H1 (cell line): Measurements from ENCODE around the gene ACACA. TPM values are rescaled to one million over a fixed set of nuclear protein-coding genes. Genes with fewer than 3 reads are reported as not detected.

ENCODE experiments used
- CTCF ChIA-PET: fragments of 300-600 bp; sonication (Branson Sonifier 250); formaldehyde crosslinking; loops from one replicate; lab custom pipeline; 2021; ENCODE audit not compliant: partially characterized antibody; lab: Charles Lee
- POLR2A ChIA-PET: fragments of 300-600 bp; sonication (Branson Sonifier 250); formaldehyde crosslinking; loops from one replicate; lab custom pipeline; 2021; ENCODE audit warnings: inconsistent platforms; ENCODE audit not compliant: partially characterized antibody; lab: Charles Lee
- DNase-seq, 2 experiments: peaks; one replicate each; pipeline versions ENCODE4 v3.0.0 to v3.0.0-alpha.2; 2010 to 2022; ENCODE audit warnings: low spot score in 2 of 2, low read depth in 1 of 2, mixed read lengths in 1 of 2
- FAIRE-seq: peaks from 2 replicates; lab custom pipeline; 2011; peaks lifted over from hg19 to GRCh38; lab: Jason Lieb, UNC
- H2AFZ ChIP-seq: 2 replicates; pipeline ENCODE4 v1.8.1; 2012; ENCODE audit warnings: low read length, inconsistent platforms
- H2AK5ac ChIP-seq: 2 replicates; pipeline ENCODE4 v1.6.1; 2013; ENCODE audit warnings: low read depth, low read length
- H2BK120ac ChIP-seq: replicated peaks from 2 replicates; pipeline ENCODE3; 2013; ENCODE audit warnings: low read depth, low read length, inconsistent platforms
- H2BK12ac ChIP-seq: 2 replicates; pipeline ENCODE4 v1.6.1; 2013; ENCODE audit warnings: low read depth, low read length
- H2BK15ac ChIP-seq: 2 replicates; pipeline ENCODE4 v1.6.1; 2013; ENCODE audit warnings: low read length
- H2BK20ac ChIP-seq: 2 replicates; pipeline ENCODE4 v1.6.1; 2013; ENCODE audit warnings: low read length
- H2BK5ac ChIP-seq: 2 replicates; pipeline ENCODE4 v1.6.1; 2013; ENCODE audit warnings: low read depth, low read length
- H3K14ac ChIP-seq: 2 replicates; pipeline ENCODE4 v1.6.1; 2013; ENCODE audit warnings: inconsistent platforms; ENCODE audit not compliant: insufficient read length
- H3K18ac ChIP-seq: 2 replicates; pipeline ENCODE4 v1.6.1; 2013; ENCODE audit warnings: low read length; ENCODE audit errors: extremely low read depth
- H3K23ac ChIP-seq: 2 replicates; pipeline ENCODE4 v1.6.1; 2013; ENCODE audit warnings: inconsistent platforms; ENCODE audit not compliant: insufficient read length
- H3K23me2 ChIP-seq: 2 replicates; pipeline ENCODE4 v1.6.1; 2013; ENCODE audit warnings: low read depth, low read length
- H3K27ac ChIP-seq: 2 replicates; pipeline ENCODE4 v1.6.1; 2011; ENCODE audit warnings: low read depth, low read length, inconsistent platforms
- H3K27me3 ChIP-seq, 4 experiments: replicated peaks in 1 of 4; 1 replicate in 1 of 4; 2 replicates in 3 of 4; pipeline versions ENCODE4 v1.6.1 to v1.8.1; 2011 to 2013; ENCODE audit warnings: low read length in 3 of 4, mild to moderate bottlenecking in 3 of 4, inconsistent platforms in 2 of 4, mixed read lengths in 2 of 4, moderate library complexity in 1 of 4; ENCODE audit not compliant: control insufficient read depth in 3 of 4, insufficient read depth in 3 of 4; ENCODE audit errors: extremely low read depth in 1 of 4
- H3K36me3 ChIP-seq, 4 experiments: 2 replicates each; pipeline versions ENCODE4 v1.6.1 to v1.8.1; 2011 to 2013; ENCODE audit warnings: mild to moderate bottlenecking in 4 of 4, low read length in 3 of 4, moderate library complexity in 2 of 4, control low read depth in 1 of 4, inconsistent platforms in 1 of 4; ENCODE audit not compliant: insufficient read depth in 4 of 4, control insufficient read depth in 2 of 4
- H3K4ac ChIP-seq: replicated peaks from 2 replicates; pipeline ENCODE3; 2013; ENCODE audit warnings: low read length, low read depth, mixed read lengths, inconsistent platforms; ENCODE audit not compliant: insufficient read length
- H3K4me1 ChIP-seq, 4 experiments: replicated peaks in 1 of 4; 1 replicate in 1 of 4; 2 replicates in 3 of 4; pipeline versions ENCODE4 v1.6.1 to v1.8.1; 2011 to 2013; ENCODE audit warnings: low read length in 3 of 4, inconsistent platforms in 2 of 4, mixed read lengths in 1 of 4; ENCODE audit not compliant: insufficient read depth in 4 of 4, control insufficient read depth in 3 of 4
- H3K4me2 ChIP-seq, 2 experiments: 2 replicates each; pipeline versions ENCODE4 v1.6.1 to v1.8.1; 2011 to 2013; ENCODE audit warnings: low read depth in 2 of 2, low read length in 2 of 2, control low read depth in 1 of 2, inconsistent platforms in 1 of 2, mild to moderate bottlenecking in 1 of 2; ENCODE audit not compliant: insufficient read depth in 1 of 2
- H3K4me3 ChIP-seq, 4 experiments: fragments of 200-600, 300-600 bp in 1 of 4; sonication (generic), shearing (Covaris generic), sonication (Bioruptor Twin) in 1 of 4; 2 replicates each; pipeline versions ENCODE4 v1.5.1 to v1.8.1; 2011 to 2016; ENCODE audit warnings: low read length in 4 of 4, low read depth in 3 of 4, control low read depth in 2 of 4, inconsistent platforms in 2 of 4, mild to moderate bottlenecking in 2 of 4, mixed read lengths in 1 of 4, moderate library complexity in 1 of 4; ENCODE audit not compliant: insufficient read depth in 2 of 4; ENCODE audit errors: extremely low read depth in 1 of 4
- H3K56ac ChIP-seq: replicated peaks from 2 replicates; pipeline ENCODE3; 2013; ENCODE audit warnings: low read depth, mild to moderate bottlenecking, mixed read lengths, low read length, inconsistent platforms; ENCODE audit not compliant: insufficient read length
- H3K79me1 ChIP-seq: 2 replicates; pipeline ENCODE4 v1.6.1; 2013; ENCODE audit warnings: low read depth, low read length, control low read depth
- H3K79me2 ChIP-seq, 2 experiments: 2 replicates each; pipeline versions ENCODE4 v1.6.1 to v1.8.1; 2012 to 2013; ENCODE audit warnings: low read length in 2 of 2, mild to moderate bottlenecking in 2 of 2, inconsistent platforms in 1 of 2; ENCODE audit not compliant: insufficient read depth in 2 of 2, control insufficient read depth in 1 of 2
- H3K9ac ChIP-seq, 4 experiments: replicated peaks in 1 of 4; 1 replicate in 1 of 4; 2 replicates in 3 of 4; pipeline versions ENCODE4 v1.6.1 to v1.8.1; 2011 to 2013; ENCODE audit warnings: low read depth in 3 of 4, low read length in 3 of 4, control low read depth in 2 of 4, mild to moderate bottlenecking in 2 of 4, moderate library complexity in 2 of 4, inconsistent platforms in 1 of 4; ENCODE audit errors: extremely low read depth in 1 of 4
- H3K9me3 ChIP-seq, 2 experiments: 2 replicates each; pipeline versions ENCODE4 v1.6.1 to v1.8.1; 2012 to 2013; ENCODE audit warnings: mild to moderate bottlenecking in 2 of 2, moderate library complexity in 2 of 2, control low read depth in 1 of 2, inconsistent platforms in 1 of 2, low read depth in 1 of 2, low read length in 1 of 2, mixed read lengths in 1 of 2; ENCODE audit not compliant: insufficient read depth in 2 of 2
- H4K20me1 ChIP-seq, 2 experiments: replicated peaks in 1 of 2; 2 replicates each; pipeline versions ENCODE3 to v1.8.1; 2011 to 2013; ENCODE audit warnings: inconsistent platforms in 2 of 2, low read length in 2 of 2, mild to moderate bottlenecking in 1 of 2; ENCODE audit not compliant: insufficient read depth in 2 of 2, control insufficient read depth in 1 of 2
- H4K5ac ChIP-seq: 2 replicates; pipeline ENCODE4 v1.6.1; 2013; ENCODE audit warnings: low read length, low read depth, mixed read lengths, inconsistent platforms; ENCODE audit not compliant: insufficient read length
- H4K8ac ChIP-seq: 2 replicates; pipeline ENCODE4 v1.8.0; 2013; ENCODE audit warnings: mild to moderate bottlenecking, moderate library complexity, low read length, inconsistent platforms; ENCODE audit not compliant: insufficient read depth; ENCODE audit errors: extremely low read depth
- H4K91ac ChIP-seq: replicated peaks from 2 replicates; pipeline ENCODE3; 2013; ENCODE audit warnings: low read length, mixed read lengths, inconsistent platforms; ENCODE audit not compliant: insufficient read length
- ATF3 ChIP-seq: IDR thresholded peaks from 2 replicates; pipeline ENCODE4 v1.6.1; 2011; ENCODE audit warnings: low read depth, mild to moderate bottlenecking, low read length; ENCODE audit not compliant: insufficient read depth
- BCL11A ChIP-seq, 2 experiments: IDR thresholded peaks; one replicate each; pipeline ENCODE4 v1.6.1; 2011; ENCODE audit warnings: low read depth in 2 of 2, low read length in 2 of 2, mild to moderate bottlenecking in 2 of 2
- JUND ChIP-seq: IDR thresholded peaks from 2 replicates; pipeline ENCODE4 v1.6.1; 2011; ENCODE audit warnings: mild to moderate bottlenecking, improper control_type of control experiment, low read length
- KDM1A ChIP-seq: fragments of 200-600, 300-600 bp; sonication (generic); IDR thresholded peaks from 2 replicates; pipeline ENCODE4 v1.7.1; 2016; ENCODE audit warnings: mild to moderate bottlenecking, low read length, borderline replicate concordance
- RXRA ChIP-seq: IDR thresholded peaks from 2 replicates; pipeline ENCODE4 v1.6.1; 2011; ENCODE audit warnings: low read depth, mild to moderate bottlenecking, low read length, moderate library complexity; ENCODE audit not compliant: insufficient read depth
- SIN3A ChIP-seq, 2 experiments: IDR thresholded peaks in 1 of 2; conservative IDR thresholded peaks in 1 of 2; 2 replicates each; pipeline ENCODE4 v1.6.1; 2011 to 2012; ENCODE audit warnings: low read length in 2 of 2, improper control_type of control experiment in 1 of 2, low read depth in 1 of 2, mild to moderate bottlenecking in 1 of 2
- SIX5 ChIP-seq: IDR thresholded peaks from 2 replicates; pipeline ENCODE4 v1.6.1; 2011; ENCODE audit warnings: mild to moderate bottlenecking, low read depth, low read length
- SP4 ChIP-seq: IDR thresholded peaks from 2 replicates; pipeline ENCODE4 v1.6.1; 2012; ENCODE audit warnings: low read length, inconsistent platforms
- SUZ12 ChIP-seq: fragments of 200-600 bp; sonication (generic); IDR thresholded peaks from 2 replicates; pipeline ENCODE4 v1.6.1; 2012; ENCODE audit warnings: mild to moderate bottlenecking, inconsistent platforms, low read length, moderate library complexity, mixed read lengths
- TBP ChIP-seq: IDR thresholded peaks from 2 replicates; pipeline ENCODE4 v1.6.1; 2011; ENCODE audit warnings: low read depth, low read length, improper control_type of control experiment
- whole genome bisulfite sequencing, 2 experiments: shearing (Covaris generic) in 1 of 2; methylation state at CpG; one replicate each; pipeline versions ENCODE4 v1.1.6 to v1.1.7; 2013 to 2015; ENCODE audit warnings: low lambda C conversion rate in 2 of 2, mixed read lengths in 2 of 2, inconsistent platforms in 1 of 2, low coverage in 1 of 2, missing lambda C conversion rate in 1 of 2; ENCODE audit not compliant: insufficient replicate concordance in 2 of 2, insufficient coverage in 1 of 2, insufficient read length in 1 of 2; ENCODE audit errors: extremely low coverage in 1 of 2, missing lambda C conversion rate in 1 of 2; 5-methylcytosine and 5-hydroxymethylcytosine counted together
- polyA plus RNA-seq, 7 experiments: library from polyadenylated mRNA; depleted of rRNA in 3 of 7; stranded (reverse) in 5 of 7; unstranded in 2 of 7; fragments of >200 nt in 5 of 7; fragments of 200-250 nt in 2 of 7; gene quantifications; 1 replicate in 5 of 7; 2 replicates in 1 of 7; 4 replicates in 1 of 7; pipeline versions ENCODE4 v1.2.1 to v1.2.3, GENCODE V29; 2011 to 2013; ENCODE audit warnings: missing spikeins in 2 of 7, mixed read lengths in 2 of 7
- total RNA-seq: library from RNA; stranded (reverse); fragmentation: NEBNext Ultra II Directional; extraction: Animal tissue kit (Norgen Biotek cat#: 25700); gene quantifications from 2 replicates; pipeline ENCODE4 v1.2.1, GENCODE V29; 2021

Gene ACACA
- total and polyA plus RNA-seq, 2 of the 8 experiments (the other 6 are each of a cell fraction or from before 2014, with no cell fraction given) = 74.0 to 160 TPM

- H2BK12ac ChIP-seq = no peak overlapping the region
- peaks cover 0 to 4% of the 10 kb centered on the region in 2 experiments; a peak in 1 of 4 replicates for H3K9me3 ChIP-seq
- TF ChIP-seq RXRA (no peak), TBP (no peak), KDM1A (no peak), SIN3A (conservative IDR thresholded peaks at IDR 0.05 in 1 of 2, IDR thresholded peaks at IDR 0.05 in 1 of 2; ENCODE audit: low read depth in 1 of 2, low read length in 2 of 2) (no peak), JUND (no peak), SIX5 (no peak), BCL11A (IDR thresholded peaks at IDR 0.05; ENCODE audit: low read depth in 2 of 2, low read length in 2 of 2) (no peak), SUZ12 (no peak), ATF3 (no peak), SP4 (no peak)
- H2BK15ac ChIP-seq = no peak overlapping the region
- no peak overlapping the region for H3K23ac ChIP-seq
- no peak overlapping the region for H3K18ac ChIP-seq
- no peak overlapping the region for H3K4ac ChIP-seq
- CTCF ChIA-PET = interaction anchor here (0.6 to 2.5 kb wide), 6 partner anchors 28 to 458 kb away, joined by 3 to 7 read pairs (median 4); no protein-coding TSS in a partner anchor
- H3K9ac ChIP-seq = no peak overlapping the region
- no peak for DNase-seq
- no peak overlapping the region for H3K14ac ChIP-seq
- no peak overlapping the region for H4K91ac ChIP-seq
- no peak overlapping the region; the same call in 1 of the 2 replicates for H3K27ac ChIP-seq
- H2BK120ac ChIP-seq = no peak overlapping the region
- H3K4me3 ChIP-seq = no peak overlapping the region
- H3K4me1 ChIP-seq = peaks cover 6 to 22% (median 14%) of the 10 kb centered on the region in 4 experiments
- no peaks in the 10 kb centered on the region for H3K79me2 ChIP-seq
- no peaks in the 10 kb centered on the region for H3K23me2 ChIP-seq
- H4K5ac ChIP-seq = no peak overlapping the region
- no peaks in the 10 kb centered on the region for H3K27me3 ChIP-seq
- no peaks in the 10 kb centered on the region for H4K20me1 ChIP-seq
- H3K56ac ChIP-seq = no peak overlapping the region
- H2AFZ ChIP-seq = no peak overlapping the region
- H3K4me2 ChIP-seq = no peak overlapping the region; a peak in 1 of 4 replicates
- POLR2A ChIA-PET = interaction anchor here (0.6 to 2.8 kb wide), 5 partner anchors 12 to 252 kb away, joined by 3 to 12 read pairs (median 4); no protein-coding TSS in a partner anchor
- H4K8ac ChIP-seq = no peak overlapping the region
- no peaks in the 10 kb centered on the region for H3K79me1 ChIP-seq
- 0 out of 2 replicates have a peak overlapping the region, but pooled peaks have one; percentile 8 for H2BK5ac ChIP-seq
- H2BK20ac ChIP-seq = no peak overlapping the region
- 91% methylated on average over 5 of the region's 5 CpGs; no CpG with 5 or more reads in 1 of the 2 experiments for WGBS, 2 experiments
- H2AK5ac ChIP-seq = no peak overlapping the region
- FAIRE-seq = no peak
- H3K36me3 ChIP-seq = peaks cover 6 to 40% (median 32%) of the 10 kb centered on the region in 4 experiments; a peak in 7 of 8 replicates
These were observed 322.3 kb downstream of the ACACA start for GRCh38 chr17:37084372-37084771.
